Stimulated activated CD8-positive, alpha-beta memory T cell treated with anti-CD3 and anti-CD28 coated beads, Interleukin-7, amount 100 ng/mL, for 24 hours (primary cell): ENCODE measurements around the gene SLC4A11.
"Not testable (repeated sequence)": the region's sequence is repeated elsewhere in the genome, so short reads cannot be mapped to it uniquely, and the experiment has no call there.

Experiments
- DNase-seq: peaks from one replicate; pipeline ENCODE4 v3.0.0-alpha.2; 2020; ENCODE audit warnings: low read depth

SLC4A11 gene

DNA sequence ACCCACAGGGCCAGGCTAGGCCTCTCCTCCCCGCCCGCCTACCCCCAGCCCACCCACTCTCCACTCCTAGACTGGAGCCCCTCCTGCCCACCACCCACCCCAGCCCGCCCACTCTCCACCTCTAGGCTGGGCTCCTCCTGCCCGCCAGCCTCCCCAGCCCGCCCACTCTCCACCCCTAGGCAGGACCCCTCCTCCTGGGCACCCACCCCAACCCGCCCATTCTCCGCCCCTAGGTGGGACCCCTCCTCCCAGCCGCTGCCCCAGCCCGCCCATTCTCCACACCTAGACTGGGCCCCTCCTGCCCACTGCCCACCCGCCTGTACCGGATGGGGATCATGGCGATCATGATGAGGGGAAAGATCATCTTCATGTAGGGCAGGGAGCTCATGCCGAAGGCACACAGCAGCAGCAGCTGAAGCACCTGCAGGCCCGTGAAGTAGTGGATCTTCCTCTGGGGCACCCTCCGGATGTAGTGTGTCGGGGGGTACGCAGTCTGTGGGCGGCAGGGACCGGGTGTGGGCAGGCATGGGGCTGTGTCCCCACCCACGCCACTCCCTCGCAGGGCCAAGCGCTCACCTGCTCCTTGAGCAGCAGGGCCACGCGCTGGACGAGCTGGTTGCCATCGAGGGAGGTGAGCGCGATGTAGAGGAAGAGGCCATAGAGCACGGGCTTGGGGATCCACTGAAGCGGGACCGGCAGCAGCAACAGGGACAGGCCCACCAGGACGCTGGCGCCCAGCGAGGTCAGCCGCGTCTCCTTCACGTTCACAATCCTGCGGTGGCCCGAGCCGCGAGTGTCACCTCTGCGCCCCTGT, 10.8 kb downstream of the SLC4A11 start:
- DNase-seq: no peak

DNA sequence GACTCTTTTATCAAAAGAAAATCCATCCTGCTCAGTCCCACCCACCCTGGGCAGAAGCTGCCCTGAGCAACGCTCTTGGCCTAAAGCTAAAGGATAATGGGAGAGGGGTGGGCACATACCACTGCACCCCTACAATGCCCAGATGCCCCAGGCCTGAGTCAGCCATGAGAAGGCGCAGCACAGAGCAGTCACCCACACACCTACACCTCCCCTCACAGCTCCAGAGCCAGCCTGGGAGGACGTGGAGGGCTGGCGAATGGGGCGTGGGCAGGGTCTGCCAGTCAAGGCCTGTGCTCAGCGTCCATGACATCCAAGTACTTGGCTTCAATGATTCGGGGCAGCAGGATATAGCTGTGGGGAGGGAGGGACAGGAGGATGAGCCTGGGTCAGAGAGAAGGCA, 11.5 kb downstream of the SLC4A11 start:
- DNase-seq: no peak

DNA sequence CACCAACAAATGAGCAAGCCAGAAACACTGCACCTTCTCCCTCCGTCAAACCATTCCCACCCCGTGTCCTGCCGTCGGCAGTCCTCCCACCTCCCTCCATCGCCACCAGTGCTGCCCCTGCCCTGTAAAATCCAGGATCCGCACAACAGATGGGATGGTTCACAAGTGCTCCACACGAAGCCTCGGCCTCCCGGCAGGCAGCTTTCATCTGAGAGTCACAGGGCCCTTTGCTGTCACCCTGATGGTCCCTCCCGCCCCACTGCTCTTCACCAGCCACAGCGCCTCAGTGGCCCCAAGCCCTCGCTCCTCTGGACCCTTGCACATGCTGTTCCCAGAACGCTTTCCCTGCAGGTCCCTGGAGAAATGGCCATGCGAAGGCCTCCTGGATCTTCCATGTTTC, 12.1 kb downstream of the SLC4A11 start:
- no peak for DNase-seq

DNA sequence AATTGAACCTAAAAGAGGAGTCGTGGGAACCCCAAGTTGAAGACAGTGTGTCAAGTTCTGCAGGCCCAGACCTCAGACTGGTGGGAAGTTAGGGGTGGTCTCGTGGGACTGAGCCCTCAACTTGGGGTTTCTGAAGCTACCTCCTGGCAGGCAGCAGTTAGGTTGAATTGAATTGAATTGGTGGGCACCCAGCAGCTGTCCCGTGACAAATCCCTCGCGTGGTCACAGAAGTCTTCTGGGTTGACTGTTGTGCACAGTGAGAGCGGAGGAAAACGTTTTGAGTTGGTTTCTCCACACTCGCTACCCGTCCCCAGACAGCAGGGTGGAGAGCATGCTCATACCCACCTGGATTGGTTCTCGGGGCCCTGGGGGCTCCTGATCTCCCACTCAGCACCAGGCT, 12.9 kb downstream of the SLC4A11 start:
- DNase-seq: no peak

DNA sequence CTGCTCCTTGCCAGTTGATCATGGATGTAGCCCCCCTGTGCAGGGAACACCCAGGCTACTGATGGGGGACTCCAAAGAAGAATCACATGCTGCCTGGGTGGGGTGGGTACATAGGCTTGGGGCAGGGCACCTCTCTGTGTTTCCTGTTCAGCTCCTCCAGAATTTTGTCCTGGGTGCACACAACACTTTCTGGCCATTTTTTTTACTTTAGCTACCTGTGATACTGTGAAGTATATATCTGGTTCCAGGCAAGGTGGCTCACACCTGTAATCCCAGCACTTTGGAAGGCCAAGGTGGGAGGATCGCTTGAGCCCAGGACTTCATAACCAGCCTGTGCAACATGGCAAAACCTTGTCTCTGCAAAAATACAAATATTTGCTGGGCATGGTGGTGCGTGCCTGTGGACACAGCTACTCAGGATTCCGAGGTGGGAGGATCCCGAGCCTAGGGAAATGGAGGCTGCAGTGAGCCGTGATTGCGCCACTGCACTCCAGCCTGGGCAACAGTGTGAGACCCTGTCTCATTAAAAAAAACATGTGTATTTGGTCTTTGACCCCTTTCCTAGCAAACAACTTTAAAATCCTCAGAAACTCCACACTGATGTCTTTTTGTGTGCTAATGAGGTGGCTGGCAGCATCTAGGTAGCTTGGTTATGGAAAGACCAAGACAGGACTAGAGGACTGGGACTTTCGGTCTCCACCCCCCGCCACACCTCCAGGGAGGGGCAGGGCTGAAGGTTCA, 14.1 kb downstream of the SLC4A11 start:
- no peak for DNase-seq

DNA sequence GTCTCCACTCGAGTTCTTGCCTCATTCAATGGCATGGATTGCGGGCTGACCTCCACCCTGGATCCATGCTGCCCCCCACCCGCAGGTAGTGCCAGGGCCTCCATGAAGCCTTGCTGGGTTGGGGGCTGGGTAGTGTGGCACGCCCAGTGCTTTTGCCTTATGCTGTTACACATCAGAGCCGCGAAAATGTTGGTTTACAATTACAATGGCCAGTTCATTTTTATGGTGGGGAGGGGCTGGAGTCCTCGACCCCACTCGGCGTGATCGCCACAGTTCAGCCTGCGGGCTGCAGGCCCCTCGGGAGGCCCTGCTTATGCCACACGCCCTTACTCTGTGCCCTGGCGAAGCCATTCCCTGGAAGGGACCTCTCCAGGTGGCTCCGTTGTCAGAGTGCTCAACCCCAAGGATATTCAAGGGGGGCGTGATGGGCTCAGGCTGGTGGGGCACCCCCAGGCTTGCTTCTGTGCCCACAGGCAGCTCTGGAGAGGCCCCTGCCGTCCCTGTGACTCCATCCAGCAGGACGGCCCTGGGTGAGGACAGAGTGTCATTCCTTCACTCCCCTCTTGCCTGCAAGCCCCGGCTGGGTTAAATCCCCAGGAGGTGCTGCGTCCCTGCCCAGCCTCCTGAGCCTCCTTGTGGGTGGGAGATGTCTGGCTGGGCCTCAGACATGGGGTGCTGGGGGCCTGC, 14.9 kb downstream of the SLC4A11 start:
- no peak for DNase-seq

DNA sequence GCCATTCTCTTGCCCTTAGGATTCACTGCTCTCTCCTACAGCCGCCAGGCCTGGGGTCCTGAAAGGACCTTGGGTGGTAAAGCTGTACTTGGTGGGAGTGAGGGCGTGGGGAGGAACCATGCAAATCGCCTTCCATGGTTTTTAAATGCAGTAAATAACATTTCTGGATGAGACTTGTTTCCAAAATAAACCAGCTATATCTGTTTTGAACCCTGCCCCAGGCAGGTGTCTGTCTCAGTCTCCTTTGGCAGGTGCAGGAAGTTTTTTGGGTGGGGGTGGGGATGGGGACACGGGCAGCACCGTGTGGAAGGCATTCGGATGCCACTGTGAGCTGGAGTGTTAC, 15.4 kb downstream of the SLC4A11 start:
- DNase-seq: no peak

DNA sequence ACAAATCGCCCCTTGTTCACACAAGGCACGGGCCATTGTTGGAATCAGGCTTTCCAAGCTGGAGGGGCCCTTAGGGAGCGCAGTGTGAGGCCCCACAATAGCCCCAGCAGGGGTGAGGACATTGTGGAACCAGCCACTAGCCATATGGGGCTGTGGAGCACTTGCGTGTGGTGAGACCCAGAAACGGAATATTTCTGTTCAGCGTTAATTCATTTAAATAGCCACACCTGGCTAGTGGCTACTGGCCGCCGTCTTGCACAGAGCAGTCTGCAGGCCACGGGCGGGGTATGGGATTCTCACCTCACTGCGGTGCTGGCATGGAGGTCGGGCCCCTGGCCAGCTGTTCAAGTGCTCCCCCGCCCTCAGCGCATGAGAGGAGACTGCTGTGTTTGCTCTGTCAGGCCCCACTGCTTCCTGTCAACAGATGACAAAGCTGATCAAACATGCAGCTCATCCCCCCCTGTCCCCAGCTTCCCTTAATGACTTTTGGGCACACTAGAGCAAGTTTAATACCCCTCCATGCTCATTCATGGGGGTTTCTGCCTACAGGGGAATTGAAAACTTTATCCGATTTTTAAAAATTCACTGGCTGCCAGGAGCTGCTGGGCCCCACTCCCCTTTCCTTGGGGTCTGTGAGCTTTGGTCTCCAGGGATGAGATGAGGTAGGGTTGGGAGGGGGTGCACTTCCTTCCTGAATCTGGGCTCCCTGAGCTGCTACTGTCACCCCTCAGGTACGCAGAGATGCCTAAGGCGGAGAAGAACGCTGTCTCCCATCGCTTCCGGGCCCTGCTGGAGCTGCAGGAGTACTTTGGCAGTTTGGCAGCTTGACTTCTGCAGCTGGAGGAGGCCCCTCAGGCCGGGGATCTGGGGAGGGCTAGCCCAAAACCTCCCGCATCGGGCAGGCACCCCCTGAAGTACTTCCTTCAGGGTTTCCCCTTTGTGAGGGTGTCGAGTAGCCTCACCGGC, 16.1 kb downstream of the SLC4A11 start:
- no peak for DNase-seq

DNA sequence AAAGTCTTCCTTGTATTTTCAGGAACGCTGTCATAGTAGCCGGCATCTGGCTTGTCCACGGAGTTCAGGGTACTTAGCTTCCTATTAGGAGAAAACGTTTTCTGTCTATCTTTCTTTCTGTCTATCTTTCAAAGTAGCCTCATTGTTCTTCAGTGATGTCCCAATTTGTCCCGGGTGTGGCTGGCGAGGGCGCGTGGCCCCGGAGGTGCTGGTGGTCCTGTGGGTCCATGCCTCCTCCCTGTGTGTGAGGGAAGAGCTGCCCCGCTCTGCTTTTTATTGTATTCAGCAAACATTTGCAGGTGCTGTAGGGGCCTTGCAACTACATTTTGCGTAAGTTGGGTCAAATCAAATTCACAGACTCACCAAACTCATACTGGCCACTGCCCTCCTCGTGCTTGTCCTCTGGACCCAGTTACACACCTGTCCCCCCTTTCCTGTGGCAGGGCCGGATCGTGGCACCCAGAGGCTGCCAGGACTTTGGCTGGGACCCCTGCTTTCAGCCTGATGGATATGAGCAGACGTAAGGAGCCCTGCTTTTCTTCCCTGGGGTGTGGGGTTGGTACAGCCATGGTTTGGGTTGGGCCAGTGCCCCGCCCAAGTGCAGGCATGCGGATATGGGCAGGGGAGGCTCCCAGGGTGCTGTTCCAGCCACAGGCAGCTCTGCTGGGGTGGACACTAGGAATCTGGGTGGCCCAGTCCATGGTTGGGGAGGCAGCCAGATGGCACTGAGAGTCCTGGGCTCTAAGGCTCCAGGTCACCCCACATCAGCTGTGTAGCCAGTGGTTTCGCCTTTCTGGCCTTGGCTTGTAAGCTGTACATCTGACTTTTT, 17.4 kb downstream of the SLC4A11 start:
- no peak for DNase-seq

DNA sequence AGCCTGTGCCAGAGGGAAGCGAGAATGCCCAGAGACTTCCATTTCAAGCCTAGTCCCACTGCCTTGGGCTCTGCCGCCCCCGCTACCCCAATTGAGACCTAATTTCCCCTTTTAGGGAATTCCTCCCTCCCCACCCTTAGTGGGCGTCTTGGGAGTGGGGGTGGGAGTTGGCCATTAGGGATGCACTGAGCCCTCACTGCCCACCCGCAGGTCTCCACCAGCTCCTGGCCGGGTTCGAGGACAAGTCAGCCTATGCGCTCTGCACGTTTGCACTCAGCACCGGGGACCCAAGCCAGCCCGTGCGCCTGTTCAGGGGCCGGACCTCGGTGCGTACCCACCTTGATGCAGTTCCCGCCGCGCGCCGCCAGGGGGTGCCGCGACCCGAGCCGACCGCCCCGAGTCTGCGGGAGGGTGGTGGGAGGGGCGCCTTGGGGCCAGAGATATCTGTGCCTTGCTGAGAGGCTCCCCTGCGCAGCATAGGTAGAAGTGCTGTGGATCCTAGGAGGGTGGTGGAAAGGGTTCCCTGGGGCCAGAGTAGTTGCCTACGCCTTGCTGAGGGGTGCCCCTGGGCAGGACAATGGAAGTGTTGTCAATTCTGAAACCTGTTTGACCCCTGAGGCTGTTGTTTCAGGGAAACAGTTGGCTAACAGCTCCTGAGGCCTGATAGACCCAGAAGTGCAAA, 20.5 kb downstream of the SLC4A11 start:
- DNase-seq: peak; percentile 61

DNA sequence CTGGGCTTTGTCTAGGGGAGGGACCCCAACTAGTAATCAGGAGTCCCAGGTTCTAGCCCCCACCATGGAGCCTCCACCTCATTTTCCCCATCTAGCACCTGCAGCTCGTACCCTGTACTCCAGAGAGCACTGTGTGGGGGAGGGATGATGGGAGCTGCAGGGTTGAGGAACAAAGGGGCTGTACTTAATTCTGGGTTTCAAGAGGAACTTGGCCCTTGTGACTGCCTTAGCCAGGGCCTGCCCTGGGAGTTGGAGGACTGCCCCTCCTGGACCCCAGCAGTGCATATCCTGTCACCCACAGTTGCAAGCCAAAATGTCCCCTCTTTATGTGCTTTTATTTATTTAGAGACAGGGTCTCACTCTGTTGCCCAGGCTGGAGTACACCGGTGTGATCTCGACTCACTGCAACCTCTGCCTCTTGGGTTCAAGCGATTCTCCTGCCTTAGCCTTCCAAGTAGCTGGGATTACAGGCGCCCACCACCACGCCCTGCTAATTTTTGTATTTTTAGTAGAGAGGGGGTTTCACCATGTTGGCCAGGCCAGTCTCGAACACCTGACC, 23.6 kb downstream of the SLC4A11 start:
- DNase-seq: not testable (repeated sequence)

DNA sequence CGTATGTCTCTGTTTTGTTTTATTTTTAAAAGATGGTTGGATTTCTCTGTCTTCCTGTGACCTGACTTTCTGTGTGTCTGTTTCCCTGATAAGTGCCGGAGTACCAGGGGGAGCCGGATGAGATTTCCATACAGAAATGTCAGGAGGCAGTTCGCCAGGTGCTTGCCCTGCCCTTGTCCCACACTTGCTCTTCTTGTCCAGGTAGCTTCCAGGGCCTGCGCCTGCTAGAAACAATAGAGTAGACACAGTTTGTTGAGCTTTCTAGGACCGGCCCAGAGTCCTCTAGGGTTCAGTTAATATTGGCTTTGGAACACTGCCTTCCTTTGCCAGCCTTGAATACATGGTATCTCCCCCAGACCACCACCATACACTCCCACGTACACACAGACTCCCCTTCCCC, 25.8 kb downstream of the SLC4A11 start:
- DNase-seq: no peak

DNA sequence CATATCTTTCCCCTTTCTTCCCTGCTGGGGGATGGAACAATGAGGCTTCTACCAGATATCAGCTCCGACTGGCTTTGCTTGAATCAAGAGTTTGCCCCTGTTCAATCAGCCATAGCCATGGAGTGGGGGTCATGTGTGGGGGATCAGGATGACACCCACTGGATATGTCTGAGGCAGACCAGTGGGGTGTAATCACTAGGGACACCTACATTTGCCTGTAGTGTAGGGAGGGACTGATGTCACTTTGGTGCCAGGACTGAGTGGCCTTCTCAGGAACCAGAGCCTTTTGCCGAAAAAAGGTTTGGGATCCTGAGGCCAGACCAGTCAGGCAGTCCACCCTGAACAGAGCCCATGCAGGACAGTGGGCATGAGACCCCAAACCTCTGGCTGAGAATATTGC, 28.6 kb downstream of the SLC4A11 start:
- no peak for DNase-seq

DNA sequence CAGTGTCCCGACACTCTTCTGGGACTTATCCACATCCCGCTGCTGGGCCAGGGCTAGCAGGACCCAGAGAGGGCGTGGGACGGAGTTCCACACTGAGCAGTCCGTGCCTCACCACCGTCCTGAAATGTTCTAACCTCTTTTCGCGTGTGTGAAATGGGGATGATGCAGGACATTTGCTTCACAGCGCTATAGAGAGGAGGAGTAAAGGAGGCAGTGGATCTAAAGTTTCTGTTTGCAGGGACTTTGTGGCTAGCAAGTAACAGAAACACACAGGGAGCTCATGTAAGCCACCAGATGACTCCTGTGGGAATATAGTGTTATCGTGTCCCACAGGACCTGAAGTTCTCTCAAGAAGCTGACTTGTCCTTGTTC, 29.1 kb downstream of the SLC4A11 start:
- DNase-seq: no peak

DNA sequence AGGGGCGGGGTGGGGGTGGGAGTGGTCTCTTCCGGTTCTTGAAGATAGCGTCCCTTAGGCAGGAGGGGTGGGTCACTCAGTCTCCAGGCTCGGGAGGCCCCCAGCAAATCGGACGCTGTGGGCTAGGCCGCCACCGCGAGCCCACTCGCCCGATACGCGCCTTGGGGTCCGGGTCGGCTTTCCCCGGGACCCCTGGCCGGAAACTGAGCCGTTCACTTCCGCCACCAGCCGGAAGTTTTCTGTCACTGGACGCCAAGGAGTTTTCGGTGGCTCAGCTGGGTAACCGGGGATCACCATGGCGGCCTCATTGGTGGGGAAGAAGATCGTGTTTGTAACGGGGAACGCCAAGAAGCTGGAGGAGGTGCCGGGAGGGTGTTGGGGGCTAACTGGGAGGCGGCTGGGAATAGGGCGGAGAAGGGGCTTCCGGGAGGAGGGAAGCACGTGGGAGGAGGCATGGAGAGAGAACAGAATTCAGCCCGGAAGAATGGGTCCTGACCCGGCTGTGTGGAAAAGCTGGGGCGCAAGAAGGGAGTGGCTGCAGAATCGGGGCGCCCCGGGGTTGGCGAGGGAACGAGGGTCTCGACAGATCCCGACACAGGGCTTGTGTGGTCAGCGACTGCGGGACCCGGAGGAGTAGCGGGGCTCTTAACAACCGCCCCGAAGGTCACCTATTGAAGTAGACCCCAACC, 29.6 kb downstream of the SLC4A11 start, which contains the start of gene ITPA:
TSS of gene ITPA (plus strand) at position 242 of the 689 bp plus-strand sequence. CDS start at position 296, 54 bp downstream.
- DNase-seq: peak; percentile 38

DNA sequence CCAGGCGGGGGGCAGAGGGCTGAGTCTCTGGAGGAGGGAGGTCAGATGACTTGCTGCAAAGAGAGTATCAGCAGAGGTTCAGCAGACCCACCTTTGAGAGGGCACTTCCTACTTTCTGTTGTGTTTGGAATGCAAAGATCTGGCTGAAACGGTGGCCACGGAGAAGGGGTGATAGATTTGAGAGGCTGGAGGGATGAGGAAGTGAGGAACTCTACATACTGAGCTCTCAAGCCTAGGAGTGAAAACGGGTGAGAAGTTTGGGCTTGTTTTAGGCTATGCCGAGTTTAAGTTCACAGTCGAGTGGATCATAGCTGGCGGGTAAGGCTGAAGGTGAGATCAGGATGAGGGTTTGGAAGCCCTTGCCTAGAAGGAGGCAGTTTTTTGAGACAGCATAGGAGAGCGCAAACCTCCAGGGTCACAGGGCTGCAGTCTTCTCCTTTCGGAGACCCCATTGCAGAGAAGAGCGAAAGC, 30.2 kb downstream of the SLC4A11 start:
- no peak for DNase-seq

DNA sequence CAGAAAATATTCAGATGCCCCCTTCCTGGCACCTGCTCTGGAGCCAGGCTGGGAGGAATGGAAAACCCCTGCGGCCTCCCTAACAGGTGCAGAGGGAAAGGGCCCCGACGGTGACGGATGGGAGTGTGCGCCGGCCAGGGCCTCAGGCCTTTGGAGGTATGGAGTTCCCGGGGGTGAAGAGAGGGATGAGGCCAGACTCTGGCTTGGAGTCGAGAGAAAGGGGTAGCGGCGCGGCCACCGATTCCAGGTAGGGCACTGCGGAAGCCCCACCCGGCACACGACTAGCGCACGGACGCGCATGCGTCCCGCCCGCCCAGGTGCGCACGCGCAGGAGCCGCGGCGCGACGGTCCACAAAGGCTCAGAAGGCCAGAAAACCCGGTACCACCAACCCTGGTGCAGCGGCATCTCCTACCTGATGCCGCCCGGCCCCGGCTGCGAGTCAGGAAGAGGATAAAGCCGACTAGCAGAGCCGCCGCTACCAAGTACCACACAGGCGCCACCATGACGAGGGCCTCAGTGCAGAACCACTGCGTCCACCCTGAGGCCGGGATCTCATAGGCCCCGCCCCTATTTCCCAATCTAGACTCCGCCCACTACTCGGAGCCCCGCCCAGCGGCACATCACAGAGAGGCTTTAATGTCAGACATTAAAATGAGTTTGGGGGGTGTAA, 34.7 kb downstream of the SLC4A11 start, which contains the start of gene DDRGK1:
TSS of gene DDRGK1 (minus strand) at position 559 of the 671 bp plus-strand sequence. CDS start at position 504, 55 bp downstream.
- DNase-seq: peak; percentile 90

DNA sequence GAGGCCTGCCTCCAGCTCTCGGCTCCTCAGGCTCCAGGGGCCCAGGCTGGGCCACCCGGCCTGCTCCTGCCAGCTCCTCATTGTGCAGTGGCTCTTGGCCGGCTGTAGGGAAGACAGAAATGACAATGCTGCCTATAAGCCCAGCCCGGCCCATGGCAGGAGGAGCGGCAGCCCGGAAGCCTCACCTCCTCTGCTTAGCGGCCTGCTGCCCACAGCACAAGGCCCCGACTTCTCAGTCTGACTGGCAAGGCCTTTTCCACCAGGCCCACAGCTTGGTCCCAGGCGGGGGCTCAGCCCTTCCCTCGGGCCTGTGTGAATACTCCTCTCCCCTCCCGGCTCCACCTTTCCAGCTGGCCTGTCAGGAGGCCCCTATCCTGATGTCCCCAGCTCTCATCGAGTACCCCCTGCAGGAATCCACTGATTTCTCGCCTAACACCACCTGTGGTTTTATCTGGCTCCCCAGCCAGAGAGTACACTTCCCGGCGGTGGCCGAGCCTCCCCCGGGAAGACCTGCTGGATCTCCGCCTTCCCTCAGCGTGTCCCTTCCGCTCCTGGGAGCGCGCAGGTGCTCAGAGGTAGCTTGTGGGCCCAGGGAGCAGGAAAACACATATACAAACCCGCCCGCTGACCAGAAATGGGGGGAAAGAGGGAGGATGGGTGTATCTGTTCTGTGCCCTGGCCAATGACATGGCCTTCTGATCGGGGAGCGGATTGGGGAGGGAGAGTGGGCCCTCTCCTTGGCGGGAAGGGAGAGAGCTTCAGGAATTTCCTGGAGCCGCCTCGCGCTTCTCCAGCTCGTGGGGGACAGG, 35.5 kb downstream of the SLC4A11 start:
- DNase-seq: no peak
